K562 (cell line): Measurements from ENCODE around the gene OPA3. TPM values are rescaled to one million over a fixed set of nuclear protein-coding genes. Genes with fewer than 3 reads are reported as not detected.
A peak's percentile ranks its signal among the peaks of the same experiment; 100 is the strongest.

Source experiments
- CSDE1 ChIP-seq, 2 experiments: fragments of 450-650 bp; IDR thresholded peaks; 2 replicates each; pipeline ENCODE4 v1.6.1; 2016; ENCODE audit warnings: mild to moderate bottlenecking in 1 of 2
- FOXK1 ChIP-seq: sonication (generic); formaldehyde crosslinking; IDR thresholded peaks from 2 replicates; pipeline ENCODE4 v1.8.0; 2022; ENCODE audit warnings: missing genetic modification reagents, mild to moderate bottlenecking, borderline replicate concordance
- KDM1A ChIP-seq, 2 experiments: fragments of 450-650 bp; IDR thresholded peaks; 2 replicates each; pipeline ENCODE4 v1.6.1; 2016; ENCODE audit warnings: mild to moderate bottlenecking in 2 of 2
- MAFF ChIP-seq: IDR thresholded peaks from 2 replicates; pipeline ENCODE4 v1.6.1; 2012; ENCODE audit warnings: low read length, improper control_type of control experiment
- MYNN ChIP-seq, 2 experiments: sonication (generic); formaldehyde crosslinking in 1 of 2; IDR thresholded peaks; 2 replicates each; pipeline versions ENCODE4 v1.5.0 to v1.6.1; 2016 to 2020; ENCODE audit warnings: antibody characterized with exemption in 1 of 2, missing genetic modification reagents in 1 of 2
- NFIC ChIP-seq: fragments of 450-650 bp; IDR thresholded peaks from 2 replicates; pipeline ENCODE4 v1.6.1; 2017; ENCODE audit warnings: mild to moderate bottlenecking, inconsistent platforms
- PHF20 ChIP-seq: fragments of 450-650 bp; IDR thresholded peaks from 2 replicates; pipeline ENCODE4 v1.6.1; 2018; ENCODE audit not compliant: partially characterized antibody
- RBM17 ChIP-seq: fragments of 200-400 bp; formaldehyde crosslinking; IDR thresholded peaks from 2 replicates; pipeline ENCODE4 v1.6.1; 2017; ENCODE audit warnings: low read depth, mild to moderate bottlenecking, low read length, borderline replicate concordance
- SAP30 ChIP-seq: fragments of 200-600 bp; sonication (generic); IDR thresholded peaks from 2 replicates; pipeline ENCODE4 v1.6.1; 2012; ENCODE audit warnings: borderline replicate concordance, low read depth, mild to moderate bottlenecking, moderate library complexity, low read length, control low read depth, inconsistent platforms; ENCODE audit not compliant: insufficient read depth, poor library complexity, severe bottlenecking
- SIRT6 ChIP-seq: IDR thresholded peaks from one replicate; pipeline ENCODE4 v1.6.1; 2012; ENCODE audit warnings: low read depth, mild to moderate bottlenecking, control low read depth, inconsistent platforms, low read length, moderate library complexity
- SMAD1 ChIP-seq: fragments of 150-350 bp; IDR thresholded peaks from 2 replicates; pipeline ENCODE4 v1.6.1; 2014; ENCODE audit warnings: low read length, low read depth; ENCODE audit not compliant: partially characterized antibody
- SMAD4 ChIP-seq: fragments of 250-450 bp; sonication (Bioruptor Pico); conservative IDR thresholded peaks from 2 replicates; pipeline ENCODE4 v1.8.0; 2021; ENCODE audit warnings: inconsistent platforms, mild to moderate bottlenecking, moderate library complexity
- SMARCA5 ChIP-seq: fragments of 450-650 bp; IDR thresholded peaks from 2 replicates; pipeline ENCODE4 v1.6.1; 2016
- TEAD4 ChIP-seq, 2 experiments: sonication (generic) in 1 of 2; formaldehyde crosslinking in 1 of 2; IDR thresholded peaks; 2 replicates each; pipeline versions ENCODE4 v1.6.1 to v1.8.0; 2012 to 2022; ENCODE audit warnings: borderline replicate concordance in 1 of 2, inconsistent platforms in 1 of 2, low read length in 1 of 2, mild to moderate bottlenecking in 1 of 2, missing genetic modification reagents in 1 of 2
- ZNF561 ChIP-seq: fragments of 450-650 bp; formaldehyde crosslinking; conservative IDR thresholded peaks from 2 replicates; pipeline ENCODE4 v1.4.0; 2020; ENCODE audit warnings: mild to moderate bottlenecking, moderate library complexity
- ZNF707 ChIP-seq: fragments of 250-450 bp; sonication (Bioruptor Pico); conservative IDR thresholded peaks from 2 replicates; pipeline ENCODE4 v1.8.0; 2022; ENCODE audit warnings: inconsistent platforms, mild to moderate bottlenecking, moderate library complexity
- ZNF785 ChIP-seq: fragments of 250-450 bp; sonication (Bioruptor Pico); IDR thresholded peaks from 2 replicates; pipeline ENCODE4 v1.4.0; 2020; ENCODE audit warnings: mild to moderate bottlenecking
- polyA plus RNA-seq, 8 experiments: library from polyadenylated mRNA; depleted of rRNA in 4 of 8; stranded (reverse) in 5 of 8; unstranded in 3 of 8; fragments of >200 nt; fragmentation: Nextera tagmentation in 2 of 8; fragmentation: Illumina TruSeq in 1 of 8; extraction: Ambion mirVana in 2 of 8; extraction: Trizol in 1 of 8; gene quantifications; 2 replicates each; pipeline versions ENCODE4 v1.2.1 to v1.2.3, GENCODE V29; 2011 to 2014; ENCODE audit warnings: inconsistent platforms in 1 of 8, missing spikeins in 1 of 8
- total RNA-seq, 7 experiments: library from RNA; depleted of rRNA in 6 of 7; stranded (reverse); fragments of >200 nt in 6 of 7; fragmentation: Illumina TruSeq in 2 of 7; extraction: Trizol in 2 of 7; gene quantifications; 2 replicates each; pipeline versions ENCODE4 v1.2.1 to v1.2.3, GENCODE V29; 2011 to 2021; ENCODE audit warnings: low replicate concordance in 1 of 7
- TF ChIP-seq, protein P1 (sequence below): fragments of 450-650 bp; formaldehyde crosslinking; IDR thresholded peaks from 2 replicates; pipeline ENCODE4 v1.4.0; 2022; ENCODE audit warnings: mild to moderate bottlenecking, moderate library complexity
- TF ChIP-seq, protein P2 (sequence below): fragments of 450-650 bp; formaldehyde crosslinking; IDR thresholded peaks from 2 replicates; pipeline ENCODE4 v1.4.0; 2020; ENCODE audit warnings: mild to moderate bottlenecking, mixed read lengths
- TF ChIP-seq, protein P3 (sequence below), 2 experiments: IDR thresholded peaks; 2 replicates each; pipeline ENCODE4 v1.6.1; 2011; ENCODE audit warnings: borderline replicate concordance in 1 of 2, control low read depth in 1 of 2, low read depth in 1 of 2, low read length in 1 of 2, mild to moderate bottlenecking in 1 of 2, mixed read lengths in 1 of 2, moderate library complexity in 1 of 2; ENCODE audit not compliant: insufficient read depth in 1 of 2, insufficient read length in 1 of 2, poor library complexity in 1 of 2, severe bottlenecking in 1 of 2; ENCODE audit errors: extremely low read depth in 1 of 2
- TF ChIP-seq, protein P4 (sequence below): fragments of 200-800 bp; sonication (Bioruptor generic); IDR thresholded peaks from 2 replicates; pipeline ENCODE4 v1.6.1; 2017; ENCODE audit warnings: missing genetic modification characterization, missing compliant biosample characterization
- TF ChIP-seq, protein P5 (sequence below): fragments of 200-800 bp; sonication (Bioruptor generic); IDR thresholded peaks from 2 replicates; pipeline ENCODE4 v1.6.1; 2017; ENCODE audit warnings: missing genetic modification characterization, missing compliant biosample characterization

Gene OPA3
- total and polyA plus RNA-seq, 9 of the 15 experiments (the other 6 are each of a cell fraction or from before 2014, with no cell fraction given): 1.4 to 18.8 (median 9.0) TPM

DNA sequence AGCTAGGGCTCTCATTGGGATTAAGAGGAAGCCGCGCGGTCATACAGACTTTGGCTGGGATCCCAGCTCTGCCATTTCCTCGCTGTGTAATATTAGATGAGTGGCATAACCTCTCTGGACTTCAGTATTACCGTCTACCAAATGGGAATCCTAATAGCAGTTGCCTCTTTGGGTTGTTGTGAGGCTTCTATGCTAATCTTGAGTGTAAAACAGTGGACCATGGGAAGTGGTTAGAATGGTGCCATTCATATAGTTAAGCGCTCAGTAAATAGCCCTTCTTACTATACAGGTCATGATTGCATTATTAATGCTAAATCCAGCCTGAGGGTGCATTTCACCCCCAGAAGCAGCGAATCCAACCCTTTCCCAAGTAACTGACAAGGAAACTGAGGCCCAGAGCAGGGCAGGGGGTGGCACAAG lies 566 bp upstream of the OPA3 start (continued):
- TF ChIP-seq, protein P1, sequence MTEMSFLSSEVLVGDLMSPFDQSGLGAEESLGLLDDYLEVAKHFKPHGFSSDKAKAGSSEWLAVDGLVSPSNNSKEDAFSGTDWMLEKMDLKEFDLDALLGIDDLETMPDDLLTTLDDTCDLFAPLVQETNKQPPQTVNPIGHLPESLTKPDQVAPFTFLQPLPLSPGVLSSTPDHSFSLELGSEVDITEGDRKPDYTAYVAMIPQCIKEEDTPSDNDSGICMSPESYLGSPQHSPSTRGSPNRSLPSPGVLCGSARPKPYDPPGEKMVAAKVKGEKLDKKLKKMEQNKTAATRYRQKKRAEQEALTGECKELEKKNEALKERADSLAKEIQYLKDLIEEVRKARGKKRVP: 0 out of 2 replicates have a peak, but pooled peaks have one; percentile 23
- TF ChIP-seq FOXK1 (CRISPR knock-in tag): peak; percentile 80; the same call in 1 of the 2 replicates
- TF ChIP-seq NFIC: peak; percentile 67
- TF ChIP-seq PHF20: peak; percentile 46
- no peak for TF ChIP-seq RBM17
- no peak for TF ChIP-seq SMAD1
- peak; percentile 29 for TF ChIP-seq SMAD4
- TF ChIP-seq, protein P2, sequence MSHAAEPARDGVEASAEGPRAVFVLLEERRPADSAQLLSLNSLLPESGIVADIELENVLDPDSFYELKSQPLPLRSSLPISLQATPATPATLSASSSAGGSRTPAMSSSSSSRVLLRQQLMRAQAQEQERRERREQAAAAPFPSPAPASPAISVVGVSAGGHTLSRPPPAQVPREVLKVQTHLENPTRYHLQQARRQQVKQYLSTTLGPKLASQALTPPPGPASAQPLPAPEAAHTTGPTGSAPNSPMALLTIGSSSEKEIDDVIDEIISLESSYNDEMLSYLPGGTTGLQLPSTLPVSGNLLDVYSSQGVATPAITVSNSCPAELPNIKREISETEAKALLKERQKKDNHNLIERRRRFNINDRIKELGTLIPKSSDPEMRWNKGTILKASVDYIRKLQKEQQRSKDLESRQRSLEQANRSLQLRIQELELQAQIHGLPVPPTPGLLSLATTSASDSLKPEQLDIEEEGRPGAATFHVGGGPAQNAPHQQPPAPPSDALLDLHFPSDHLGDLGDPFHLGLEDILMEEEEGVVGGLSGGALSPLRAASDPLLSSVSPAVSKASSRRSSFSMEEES: no peak
- TF ChIP-seq SAP30: no peak
- TF ChIP-seq KDM1A (IDR thresholded peaks at IDR 0.05): peak; percentile 88 to 93
- TF ChIP-seq, protein P3, sequence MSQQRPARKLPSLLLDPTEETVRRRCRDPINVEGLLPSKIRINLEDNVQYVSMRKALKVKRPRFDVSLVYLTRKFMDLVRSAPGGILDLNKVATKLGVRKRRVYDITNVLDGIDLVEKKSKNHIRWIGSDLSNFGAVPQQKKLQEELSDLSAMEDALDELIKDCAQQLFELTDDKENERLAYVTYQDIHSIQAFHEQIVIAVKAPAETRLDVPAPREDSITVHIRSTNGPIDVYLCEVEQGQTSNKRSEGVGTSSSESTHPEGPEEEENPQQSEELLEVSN (IDR thresholded peaks at IDR 0.05; ENCODE audit: borderline replicate concordance in 1 of 2, extremely low read depth in 1 of 2, insufficient read depth in 1 of 2, insufficient read length in 1 of 2, low read depth in 1 of 2, low read length in 1 of 2, poor library complexity in 1 of 2, severe bottlenecking in 1 of 2): no peak
- no peak for TF ChIP-seq MYNN (IDR thresholded peaks at IDR 0.05)
- TF ChIP-seq MYNN (CRISPR knock-in tag; IDR thresholded peaks at IDR 0.05): no peak
- TF ChIP-seq ZNF707 (CRISPR knock-in tag): peak; percentile 34; the same call in 1 of the 2 replicates
- TF ChIP-seq MAFF: no peak
- no peak for TF ChIP-seq CSDE1 (IDR thresholded peaks at IDR 0.05)
- TF ChIP-seq, protein P4, sequence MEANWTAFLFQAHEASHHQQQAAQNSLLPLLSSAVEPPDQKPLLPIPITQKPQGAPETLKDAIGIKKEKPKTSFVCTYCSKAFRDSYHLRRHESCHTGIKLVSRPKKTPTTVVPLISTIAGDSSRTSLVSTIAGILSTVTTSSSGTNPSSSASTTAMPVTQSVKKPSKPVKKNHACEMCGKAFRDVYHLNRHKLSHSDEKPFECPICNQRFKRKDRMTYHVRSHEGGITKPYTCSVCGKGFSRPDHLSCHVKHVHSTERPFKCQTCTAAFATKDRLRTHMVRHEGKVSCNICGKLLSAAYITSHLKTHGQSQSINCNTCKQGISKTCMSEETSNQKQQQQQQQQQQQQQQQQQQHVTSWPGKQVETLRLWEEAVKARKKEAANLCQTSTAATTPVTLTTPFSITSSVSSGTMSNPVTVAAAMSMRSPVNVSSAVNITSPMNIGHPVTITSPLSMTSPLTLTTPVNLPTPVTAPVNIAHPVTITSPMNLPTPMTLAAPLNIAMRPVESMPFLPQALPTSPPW: no peak
- TF ChIP-seq ZNF561 (CRISPR knock-in tag): no peak
- no peak for TF ChIP-seq ZNF785 (CRISPR knock-in tag)
- TF ChIP-seq SMARCA5: peak; percentile 87
- TF ChIP-seq, protein P5, sequence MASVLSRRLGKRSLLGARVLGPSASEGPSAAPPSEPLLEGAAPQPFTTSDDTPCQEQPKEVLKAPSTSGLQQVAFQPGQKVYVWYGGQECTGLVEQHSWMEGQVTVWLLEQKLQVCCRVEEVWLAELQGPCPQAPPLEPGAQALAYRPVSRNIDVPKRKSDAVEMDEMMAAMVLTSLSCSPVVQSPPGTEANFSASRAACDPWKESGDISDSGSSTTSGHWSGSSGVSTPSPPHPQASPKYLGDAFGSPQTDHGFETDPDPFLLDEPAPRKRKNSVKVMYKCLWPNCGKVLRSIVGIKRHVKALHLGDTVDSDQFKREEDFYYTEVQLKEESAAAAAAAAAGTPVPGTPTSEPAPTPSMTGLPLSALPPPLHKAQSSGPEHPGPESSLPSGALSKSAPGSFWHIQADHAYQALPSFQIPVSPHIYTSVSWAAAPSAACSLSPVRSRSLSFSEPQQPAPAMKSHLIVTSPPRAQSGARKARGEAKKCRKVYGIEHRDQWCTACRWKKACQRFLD (CRISPR knock-in tag): no peak
- peak; percentile 3; the same call in 1 of the 2 replicates for TF ChIP-seq TEAD4 (IDR thresholded peaks at IDR 0.05; ENCODE audit: low read length)
- no peak for TF ChIP-seq TEAD4 (CRISPR knock-in tag; IDR thresholded peaks at IDR 0.05; ENCODE audit: borderline replicate concordance)
- no peak for TF ChIP-seq SIRT6
